Immature natural killer cell (primary cell): ENCODE measurements around the gene PIGR. TPM values are rescaled to one million over a fixed set of nuclear protein-coding genes. Genes with fewer than 3 reads are reported as not detected.

Source experiments
- polyA plus RNA-seq, 3 donors: library from polyadenylated mRNA; unstranded; fragments of 300-500 nt; fragmentation: Illumina TruSeq; gene quantifications; one replicate each; pipeline ENCODE4 v1.2.3, GENCODE V29; 2021

PIGR gene
- polyA plus RNA-seq, 3 donors from 2014 or later, result 0.13 to 0.25 TPM; not detected in 1

Other genes starting within 250 kb of the PIGR start
- gene IL19, start 175.7 kb downstream of the PIGR start, polyA plus RNA-seq, result not detected
- under 1 TPM in 1 of 3 donors, not detected in 2; 0.43 TPM for gene IL10, start 174.0 kb downstream of the PIGR start, polyA plus RNA-seq
- gene IL20, start 80.8 kb downstream of the PIGR start, polyA plus RNA-seq, result not detected
- 10 to 100 TPM in 2 of 3 donors, 1 to 10 TPM in 1; 9.3 to 21.5 (median 13.3) TPM for gene IL24, start 49.0 kb downstream of the PIGR start, polyA plus RNA-seq
- gene FCMR, start 24.5 kb downstream of the PIGR start, polyA plus RNA-seq, result 100 to 1,000 TPM; 255 to 454 (median 370) TPM
- gene FCAMR, start 24.0 kb upstream of the PIGR start, polyA plus RNA-seq, result not detected
- gene C1orf116, start 86.3 kb upstream of the PIGR start, polyA plus RNA-seq, result under 1 TPM in 1 of 3 donors, not detected in 2; 0.31 TPM
- 1 to 10 TPM in 1 of 3 donors, under 1 TPM in 1, not detected in 1; 0.49 to 1.5 TPM for gene YOD1, start 104.7 kb upstream of the PIGR start, polyA plus RNA-seq
- 1 to 10 TPM in 2 of 3 donors, under 1 TPM in 1; 0.94 to 1.8 (median 1.4) TPM for gene PFKFB2, start 106.8 kb upstream of the PIGR start, polyA plus RNA-seq
- gene C4BPB, start 142.4 kb upstream of the PIGR start, polyA plus RNA-seq, result under 1 TPM in 1 of 3 donors, not detected in 2; 0.24 TPM
- not detected for gene C4BPA, start 157.8 kb upstream of the PIGR start, polyA plus RNA-seq